Activated CD8-positive, alpha-beta T cell treated with anti-CD3 and anti-CD28 coated beads, Interleukin-2, amount 10 ng/mL, durations not matched to agents 7 days and 5 days (primary cell): ENCODE measurements around the gene UNC45A. TPM values are rescaled to one million over a fixed set of nuclear protein-coding genes. Genes with fewer than 3 reads are reported as not detected.

ENCODE experiments used
- ATAC-seq: fragments of 150-1000 bp; cut with Tn5 transposase; one replicate; pipeline ENCODE4 v1.10.0; 2021; ENCODE audit warnings: moderate library complexity
- CTCF ChIA-PET: fragments of 350-600 bp; sonication (Branson Sonifier 250); formaldehyde crosslinking; loops from one replicate; lab custom pipeline; 2021; ENCODE audit warnings: antibody characterized with exemption; lab: Charles Lee
- POLR2A ChIA-PET: fragments of 350-600 bp; sonication (Branson Sonifier 250); formaldehyde crosslinking; loops from one replicate; lab custom pipeline; 2021; ENCODE audit warnings: antibody characterized with exemption; lab: Charles Lee
- DNase-seq: peaks from one replicate; pipeline ENCODE4 v3.0.0-alpha.2; 2020
- H3K27ac Mint-ChIP-seq: one replicate; pipeline ENCODE4 v1.8.0; 2021; ENCODE audit warnings: mild to moderate bottlenecking, mixed read lengths
- H3K27me3 Mint-ChIP-seq: one replicate; pipeline ENCODE4 v1.8.0; 2021; ENCODE audit warnings: low read depth, mixed read lengths
- H3K36me3 Mint-ChIP-seq: one replicate; pipeline ENCODE4 v1.8.0; 2021; ENCODE audit warnings: low read depth, mixed read lengths
- H3K4me1 Mint-ChIP-seq: one replicate; pipeline ENCODE4 v1.8.0; 2021; ENCODE audit warnings: low read depth, mixed read lengths
- H3K4me3 Mint-ChIP-seq: one replicate; pipeline ENCODE4 v1.8.0; 2021; ENCODE audit warnings: mild to moderate bottlenecking, mixed read lengths
- H3K9me3 Mint-ChIP-seq: one replicate; pipeline ENCODE4 v1.8.0; 2022; ENCODE audit warnings: mixed read lengths; ENCODE audit not compliant: insufficient read depth
- total RNA-seq, 2 experiments: library from RNA; stranded (reverse); gene quantifications; one replicate each; pipeline ENCODE4 v1.2.3, GENCODE V29; 2021

The UNC45A gene
- total RNA-seq, 2 experiments from 2014 or later, result 74.6 to 81.4 TPM

DNA sequence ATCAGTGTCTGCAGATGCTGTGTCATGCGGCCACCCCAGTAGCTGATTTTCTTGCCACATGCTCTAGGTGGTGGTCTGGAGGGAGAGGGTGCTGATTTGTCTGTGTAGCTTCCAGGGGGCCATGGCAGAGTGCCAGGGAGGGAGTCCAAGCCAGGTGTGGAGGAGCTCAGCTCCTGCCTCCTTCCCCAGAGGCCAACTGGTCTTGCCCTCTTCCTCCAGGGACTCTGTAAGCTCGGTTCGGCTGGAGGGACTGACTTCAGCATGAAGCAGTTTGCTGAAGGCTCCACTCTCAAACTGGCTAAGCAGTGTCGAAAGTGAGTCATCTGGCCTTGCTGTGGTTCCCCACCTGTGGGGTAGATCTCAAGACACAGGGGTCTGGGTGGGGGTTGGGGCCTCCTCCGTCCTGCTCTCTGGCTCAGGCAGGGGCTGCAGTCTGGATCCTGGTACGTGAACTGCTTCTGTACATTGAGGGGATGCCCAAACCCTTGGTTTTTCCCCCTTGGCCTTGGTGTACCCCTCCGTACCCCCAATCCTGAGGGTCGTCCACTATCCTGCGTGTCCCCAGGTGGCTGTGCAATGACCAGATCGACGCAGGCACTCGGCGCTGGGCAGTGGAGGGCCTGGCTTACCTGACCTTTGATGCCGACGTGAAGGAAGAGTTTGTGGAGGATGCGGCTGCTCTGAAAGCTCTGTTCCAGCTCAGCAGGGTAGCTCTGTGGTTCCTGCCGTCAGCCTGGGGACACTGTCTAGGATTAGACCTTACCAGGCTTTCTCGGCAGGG, 12.7 kb downstream of the UNC45A start:
- Mint-ChIP-seq H3K4me3 (no peak overlapping the region), H3K27me3 (no peaks in the 10 kb centered on the region), H3K4me1 (no peaks in the 10 kb centered on the region), H3K36me3 (peaks cover 58% of the 10 kb centered on the region), H3K27ac (no peak overlapping the region), H3K9me3 (no peaks in the 10 kb centered on the region)
- no peak for DNase-seq
- ChIA-PET POLR2A (interaction anchor here (0.6 kb wide), 2 partner anchors 15 to 231 kb away, joined by 3 read pairs; partner anchors contain the start of genes BLM and HDDC3), CTCF (interaction anchor here (0.7 to 5.8 kb wide), 3 partner anchors 10 to 19 kb away, joined by 3 to 37 read pairs (median 3); partner anchors contain the start of genes HDDC3 and UNC45A)
- no peak for ATAC-seq

DNA sequence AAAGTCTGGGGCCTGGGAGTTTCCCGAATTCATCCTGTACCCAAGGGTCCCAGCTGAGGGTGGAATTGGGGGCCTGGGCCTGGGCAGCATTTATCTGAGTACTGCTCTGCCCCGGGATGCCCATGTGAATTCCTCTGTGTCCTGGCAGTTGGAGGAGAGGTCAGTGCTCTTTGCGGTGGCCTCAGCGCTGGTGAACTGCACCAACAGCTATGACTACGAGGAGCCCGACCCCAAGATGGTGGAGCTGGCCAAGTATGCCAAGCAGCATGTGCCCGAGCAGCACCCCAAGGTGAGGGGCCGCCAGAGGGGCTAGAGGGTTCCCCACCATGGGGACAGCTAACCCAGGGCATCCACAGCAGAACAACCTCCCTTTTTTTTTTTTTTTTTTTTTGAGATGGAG, 13.4 kb downstream of the UNC45A start:
- Mint-ChIP-seq H3K27ac (no peak overlapping the region), H3K4me1 (peaks cover 3% of the 10 kb centered on the region), H3K4me3 (no peak overlapping the region), H3K9me3 (no peaks in the 10 kb centered on the region), H3K36me3 (peaks cover 59% of the 10 kb centered on the region), H3K27me3 (no peaks in the 10 kb centered on the region)
- ChIA-PET POLR2A (no interaction called here), CTCF (interaction anchor here (1.0 to 5.8 kb wide), 2 partner anchors 9 to 15 kb away, joined by 3 to 37 read pairs; partner anchors contain the start of genes HDDC3 and UNC45A)
- ATAC-seq (no peak), DNase-seq (no peak)

DNA sequence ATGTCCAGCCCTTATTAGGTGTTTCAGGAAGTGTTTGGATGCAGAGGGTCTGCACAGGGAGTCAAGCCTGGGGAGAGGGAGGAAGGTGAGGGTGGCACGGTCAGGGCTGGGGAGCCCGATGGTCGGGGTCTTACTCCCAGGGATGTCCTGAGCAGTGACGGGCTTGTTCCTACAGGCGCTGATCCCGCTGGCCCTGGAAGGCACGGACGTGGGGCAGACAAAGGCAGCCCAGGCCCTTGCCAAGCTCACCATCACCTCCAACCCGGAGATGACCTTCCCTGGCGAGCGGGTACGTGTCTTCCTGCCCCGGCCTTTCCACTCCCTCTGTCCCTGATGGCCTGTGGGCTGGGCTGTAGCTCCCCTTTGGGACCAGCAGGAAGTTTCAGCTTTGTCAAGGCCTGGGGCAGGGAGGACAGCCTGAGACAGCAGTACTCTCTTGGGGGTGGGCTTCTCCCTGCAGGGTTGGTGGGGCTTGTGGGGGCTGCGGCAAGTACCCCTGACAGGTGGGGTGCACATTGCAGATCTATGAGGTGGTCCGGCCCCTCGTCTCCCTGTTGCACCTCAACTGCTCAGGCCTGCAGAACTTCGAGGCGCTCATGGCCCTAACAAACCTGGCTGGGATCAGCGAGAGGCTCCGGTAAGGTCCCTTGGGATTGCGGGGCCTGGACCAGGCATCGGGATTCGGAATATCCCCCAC, 15.0 kb downstream of the UNC45A start:
- Mint-ChIP-seq H3K36me3 (peaks cover 58% of the 10 kb centered on the region), H3K27ac (no peak overlapping the region), H3K9me3 (no peaks in the 10 kb centered on the region), H3K4me1 (peaks cover 13% of the 10 kb centered on the region), H3K4me3 (no peak overlapping the region), H3K27me3 (no peaks in the 10 kb centered on the region)
- ChIA-PET CTCF (interaction anchor here (5.8 kb wide), 1 partner anchor 17 kb away, joined by 37 read pairs; the partner anchor contains the start of genes HDDC3 and UNC45A), POLR2A (no interaction called here)
- DNase-seq (no peak), ATAC-seq (no peak)

DNA sequence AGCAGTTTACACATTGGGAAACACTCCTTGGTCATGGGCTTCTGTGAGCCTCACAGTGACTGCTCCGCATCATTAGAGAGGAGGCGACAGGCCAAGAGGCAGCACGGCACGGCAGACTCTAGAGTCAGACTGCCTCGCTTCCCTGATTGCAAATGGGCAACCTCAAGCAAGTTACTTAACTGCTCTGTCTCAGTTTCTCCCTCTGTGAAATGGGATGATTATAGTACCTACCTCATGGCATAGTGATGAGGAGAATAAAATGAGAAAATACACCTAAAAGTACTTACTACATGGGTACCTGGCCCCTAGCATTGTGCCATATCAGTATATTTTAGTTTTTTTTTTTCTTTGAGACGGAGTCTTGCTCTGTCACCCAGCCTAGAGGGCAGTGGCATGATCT, 15.6 kb downstream of the UNC45A start:
- ChIA-PET POLR2A (no interaction called here), CTCF (interaction anchor here (5.8 kb wide), 1 partner anchor 17 kb away, joined by 37 read pairs; the partner anchor contains the start of genes HDDC3 and UNC45A)
- H3K27me3 Mint-ChIP-seq, result no peaks in the 10 kb centered on the region
- peaks cover 57% of the 10 kb centered on the region for H3K36me3 Mint-ChIP-seq
- H3K4me3 Mint-ChIP-seq, result no peak overlapping the region
- H3K9me3 Mint-ChIP-seq, result no peaks in the 10 kb centered on the region
- DNase-seq (no peak), ATAC-seq (no peak)
- H3K27ac Mint-ChIP-seq, result no peak overlapping the region
- H3K4me1 Mint-ChIP-seq, result peaks cover 13% of the 10 kb centered on the region

DNA sequence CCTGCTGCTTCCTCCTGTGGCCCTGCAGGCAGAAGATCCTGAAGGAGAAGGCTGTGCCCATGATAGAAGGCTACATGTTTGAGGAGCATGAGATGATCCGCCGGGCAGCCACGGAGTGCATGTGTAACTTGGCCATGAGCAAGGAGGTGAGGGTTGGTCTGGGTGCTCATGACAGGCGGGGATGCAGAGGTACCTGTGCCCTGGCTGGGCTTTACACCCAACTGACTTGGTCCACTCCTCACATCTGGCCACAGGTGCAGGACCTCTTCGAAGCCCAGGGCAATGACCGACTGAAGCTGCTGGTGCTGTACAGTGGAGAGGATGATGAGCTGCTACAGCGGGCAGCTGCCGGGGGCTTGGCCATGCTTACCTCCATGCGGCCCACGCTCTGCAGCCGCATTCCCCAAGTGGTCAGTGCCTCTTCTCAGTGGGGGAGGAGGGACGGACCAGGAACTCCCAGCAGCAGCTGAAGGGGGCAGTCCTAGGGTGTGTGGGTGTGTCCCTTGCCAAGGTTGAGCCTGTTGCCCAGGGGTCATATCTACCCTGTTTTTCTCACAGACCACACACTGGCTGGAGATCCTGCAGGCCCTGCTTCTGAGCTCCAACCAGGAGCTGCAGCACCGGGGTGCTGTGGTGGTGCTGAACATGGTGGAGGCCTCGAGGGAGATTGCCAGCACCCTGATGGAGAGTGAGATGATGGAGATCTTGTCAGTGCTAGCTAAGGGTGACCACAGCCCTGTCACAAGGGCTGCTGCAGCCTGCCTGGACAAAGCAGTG, 18.0 kb downstream of the UNC45A start:
- ChIA-PET CTCF (interaction anchor here (7.3 kb wide), 1 partner anchor 19 kb away, joined by 154 read pairs; the partner anchor contains the start of genes HDDC3 and UNC45A), POLR2A (interaction anchor here (2.4 to 4.6 kb wide), 2 partner anchors 11 to 19 kb away, joined by 8 to 93 read pairs; partner anchors contain the start of genes HDDC3 and UNC45A)
- peaks cover 22% of the 10 kb centered on the region for H3K4me1 Mint-ChIP-seq
- H3K27ac Mint-ChIP-seq, result peak overlapping the region; percentile 69
- H3K27me3 Mint-ChIP-seq, result no peaks in the 10 kb centered on the region
- H3K9me3 Mint-ChIP-seq, result no peaks in the 10 kb centered on the region
- peaks cover 56% of the 10 kb centered on the region for H3K36me3 Mint-ChIP-seq
- no peak for ATAC-seq
- DNase-seq, result no peak
- H3K4me3 Mint-ChIP-seq, result no peak overlapping the region

DNA sequence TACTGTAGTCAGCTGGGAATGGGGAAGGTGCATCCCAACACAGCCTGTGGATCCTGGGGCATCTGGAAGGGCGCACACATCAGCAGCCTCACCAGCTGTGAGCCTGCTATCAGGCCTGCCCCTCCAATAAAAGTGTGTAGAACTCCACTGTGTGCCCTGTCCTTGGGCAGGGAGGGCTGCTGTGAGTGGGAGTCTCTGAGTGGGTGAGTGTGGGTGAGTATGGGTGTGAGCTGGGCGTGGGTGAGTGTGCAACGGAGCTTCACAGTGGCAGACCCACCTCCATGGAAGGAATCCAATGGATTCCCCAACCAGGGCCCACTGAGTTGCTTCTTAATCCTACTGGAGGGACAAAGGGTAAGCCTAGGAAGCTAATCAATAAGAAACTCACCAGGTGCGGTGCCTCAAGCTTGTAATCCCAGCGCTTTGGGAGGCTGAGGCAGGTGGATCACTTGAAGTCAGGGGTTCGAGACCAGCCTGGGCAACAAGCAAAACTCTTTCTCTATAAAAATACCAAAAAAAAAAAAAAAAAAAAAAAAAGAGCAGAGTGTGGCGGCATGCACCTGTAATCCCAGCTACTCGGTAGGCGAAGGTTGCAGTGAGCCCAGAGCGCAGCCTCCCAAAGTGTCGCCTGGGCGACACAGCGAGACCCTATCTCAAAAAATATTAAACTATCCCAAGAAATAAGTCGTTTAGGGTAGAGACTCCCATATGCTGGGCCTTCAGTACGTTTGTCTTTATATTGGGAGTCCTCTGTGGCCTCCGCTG, 19.0 kb downstream of the UNC45A start:
- Mint-ChIP-seq H3K27ac (peak overlapping the region; percentile 97), H3K4me3 (peak overlapping the region; percentile 88), H3K4me1 (peaks cover 22% of the 10 kb centered on the region), H3K36me3 (peaks cover 49% of the 10 kb centered on the region), H3K27me3 (no peaks in the 10 kb centered on the region), H3K9me3 (no peaks in the 10 kb centered on the region)
- ChIA-PET CTCF (interaction anchor here (1.0 to 7.3 kb wide), 7 partner anchors 20 to 318 kb away, joined by 3 to 154 read pairs (median 12); partner anchors contain the start of genes HDDC3 and UNC45A), POLR2A (interaction anchor here (0.9 to 4.6 kb wide), 12 partner anchors 9 to 374 kb away, joined by 3 to 93 read pairs (median 4); partner anchors contain the start of genes HDDC3, MAN2A2, PRC1 and UNC45A)
- ATAC-seq (no peak), DNase-seq (no peak)

DNA sequence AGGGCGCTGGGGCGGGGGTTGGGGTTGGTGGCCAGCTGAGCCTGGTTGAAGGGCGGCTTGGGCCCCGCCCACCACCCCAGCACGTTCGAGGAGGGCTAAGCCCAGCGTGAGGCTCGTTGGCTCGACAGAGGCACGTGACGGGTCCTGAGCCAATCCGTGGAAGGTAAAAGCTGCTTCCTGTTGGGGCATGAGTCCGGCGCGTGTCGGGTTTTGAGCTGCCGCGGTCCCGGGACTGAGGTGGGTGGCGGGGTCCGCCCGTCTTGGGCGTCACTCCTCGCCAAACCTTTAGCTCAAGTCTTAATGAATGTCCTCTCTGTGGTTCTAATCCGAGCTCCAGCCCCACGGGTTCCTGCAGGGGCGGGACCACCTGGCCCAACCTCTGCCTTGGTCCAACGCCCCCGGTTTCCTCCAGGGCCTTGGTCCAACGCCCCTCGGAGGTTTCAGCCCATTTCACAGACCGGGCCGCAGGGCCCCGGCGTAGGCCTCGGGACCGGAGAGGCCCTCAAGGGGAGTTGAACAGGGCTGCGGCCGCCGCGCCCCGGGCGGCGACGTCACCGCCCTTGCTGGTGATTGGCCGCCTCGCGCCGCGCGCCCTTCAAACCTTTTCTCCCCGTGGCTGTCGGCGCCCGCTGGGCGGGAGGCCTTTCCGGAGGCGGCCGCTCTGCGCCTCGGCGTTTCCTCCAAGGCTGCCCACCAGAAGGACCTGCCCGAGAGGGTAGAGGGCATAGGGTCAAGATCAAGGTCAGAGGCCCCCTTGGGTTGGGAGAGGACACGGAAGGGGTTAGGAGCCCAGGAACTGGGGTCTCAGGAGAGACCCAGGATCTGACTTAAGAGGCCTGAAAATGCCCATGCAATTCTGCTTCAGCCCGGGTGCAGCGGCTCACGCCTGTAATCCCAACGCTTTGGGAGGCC, 19.9 kb downstream of the UNC45A start, which contains the start of gene RCCD1:
RCCD1 (plus strand) TSS at position 173 of the 912 bp plus-strand sequence. CDS start 1,851 bp downstream, outside the sequence.
- DNase-seq (peak; percentile 95), ATAC-seq (peak; percentile 94)
- no peaks in the 10 kb centered on the region for H3K27me3 Mint-ChIP-seq
- H3K36me3 Mint-ChIP-seq, result peaks cover 52% of the 10 kb centered on the region
- peak within 1 kb of the TSS; percentile 88 for H3K4me3 Mint-ChIP-seq
- CTCF ChIA-PET, result interaction anchor here (0.7 to 7.3 kb wide), 13 partner anchors 9 to 317 kb away, joined by 3 to 154 read pairs (median 8); partner anchors contain the start of genes HDDC3, UNC45A and VPS33B
- peaks cover 22% of the 10 kb centered on the region for H3K4me1 Mint-ChIP-seq
- no peaks in the 10 kb centered on the region for H3K9me3 Mint-ChIP-seq
- POLR2A ChIA-PET, result interaction anchor here (0.9 to 4.6 kb wide), 13 partner anchors 8 to 375 kb away, joined by 3 to 93 read pairs (median 4); partner anchors contain the start of genes HDDC3, MAN2A2, PRC1 and UNC45A
- peak within 1 kb of the TSS; percentile 97 for H3K27ac Mint-ChIP-seq

DNA sequence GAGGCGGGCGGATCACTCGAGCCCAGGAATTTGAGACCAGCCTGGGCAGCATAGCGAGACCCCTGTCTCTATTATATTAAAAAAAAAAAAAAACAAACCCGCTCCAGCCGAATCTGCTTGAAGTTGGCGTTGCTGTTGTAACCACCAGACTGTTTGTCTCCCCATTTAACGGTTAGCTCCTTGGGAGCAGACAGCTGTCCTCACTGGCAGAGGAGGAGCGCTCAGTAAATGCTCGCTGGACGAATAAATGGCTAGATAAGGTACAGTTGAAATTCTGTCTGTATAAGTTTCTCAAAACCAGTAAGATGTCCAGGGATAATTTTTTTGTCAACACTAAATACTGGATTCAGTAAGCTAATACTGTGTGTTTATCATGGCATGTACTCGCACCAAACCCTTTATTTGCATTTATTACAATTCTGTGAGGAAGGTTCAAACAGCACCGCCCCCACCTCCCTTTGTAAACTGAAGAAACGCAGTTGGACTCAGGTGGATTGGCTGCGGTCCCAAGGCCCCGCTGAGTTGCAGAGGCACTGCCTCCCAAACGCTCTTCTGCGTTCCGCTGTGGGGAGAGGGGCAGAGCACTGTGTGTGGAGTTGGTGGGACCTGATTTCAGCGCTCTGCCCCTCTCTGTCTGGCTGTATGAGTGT, 20.7 kb downstream of the UNC45A start:
- H3K4me1 Mint-ChIP-seq, result peaks cover 22% of the 10 kb centered on the region
- H3K9me3 Mint-ChIP-seq, result no peaks in the 10 kb centered on the region
- POLR2A ChIA-PET, result interaction anchor here (0.6 to 4.6 kb wide), 8 partner anchors 11 to 761 kb away, joined by 3 to 93 read pairs (median 6); partner anchors contain the start of genes HDDC3, PRC1, UNC45A and VPS33B
- ATAC-seq (no peak), DNase-seq (no peak)
- CTCF ChIA-PET, result interaction anchor here (0.7 to 7.3 kb wide), 27 partner anchors 9 to 598 kb away, joined by 3 to 154 read pairs (median 5); partner anchors contain the start of genes HDDC3, MAN2A2, UNC45A and VPS33B
- peaks cover 50% of the 10 kb centered on the region for H3K36me3 Mint-ChIP-seq
- H3K27ac Mint-ChIP-seq, result peak overlapping the region; percentile 97
- peak overlapping the region; percentile 88 for H3K4me3 Mint-ChIP-seq
- no peaks in the 10 kb centered on the region for H3K27me3 Mint-ChIP-seq
